DND-41 (cell line): ENCODE measurements around the gene CYP17A1.

Experiments used
- EZH2 ChIP-seq: IDR thresholded peaks from 3 replicates; pipeline ENCODE4 v1.6.1; 2012; ENCODE audit warnings: borderline replicate concordance, low read depth, mild to moderate bottlenecking, moderate library complexity, low read length, inconsistent platforms; ENCODE audit not compliant: severe bottlenecking
- TF ChIP-seq, protein P1 (sequence below): IDR thresholded peaks from 2 replicates; pipeline ENCODE4 v1.5.1; 2012; ENCODE audit warnings: borderline replicate concordance, low read length, moderate library complexity, mild to moderate bottlenecking; ENCODE audit not compliant: poor library complexity, severe bottlenecking; ENCODE audit errors: extremely low read depth

DNA sequence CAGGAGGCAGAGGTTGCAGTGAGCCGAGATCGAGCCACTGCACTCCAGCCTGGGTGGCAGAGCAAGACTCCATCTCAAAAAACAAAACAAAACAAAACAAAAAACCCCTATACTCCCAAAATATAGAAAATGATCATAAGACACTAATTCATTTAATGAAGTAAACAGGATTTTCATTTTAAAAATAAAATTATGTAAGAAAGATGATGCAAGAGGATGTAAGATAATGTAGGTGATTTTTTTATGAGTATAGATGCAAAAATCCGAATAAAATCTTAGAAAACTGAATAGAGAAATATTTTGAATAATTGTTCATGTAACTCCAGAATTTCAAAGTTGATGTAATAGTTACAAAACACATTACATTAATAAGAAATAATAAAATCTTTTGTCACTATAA lies 28.4 kb upstream of the CYP17A1 start:
- TF ChIP-seq, protein P1, sequence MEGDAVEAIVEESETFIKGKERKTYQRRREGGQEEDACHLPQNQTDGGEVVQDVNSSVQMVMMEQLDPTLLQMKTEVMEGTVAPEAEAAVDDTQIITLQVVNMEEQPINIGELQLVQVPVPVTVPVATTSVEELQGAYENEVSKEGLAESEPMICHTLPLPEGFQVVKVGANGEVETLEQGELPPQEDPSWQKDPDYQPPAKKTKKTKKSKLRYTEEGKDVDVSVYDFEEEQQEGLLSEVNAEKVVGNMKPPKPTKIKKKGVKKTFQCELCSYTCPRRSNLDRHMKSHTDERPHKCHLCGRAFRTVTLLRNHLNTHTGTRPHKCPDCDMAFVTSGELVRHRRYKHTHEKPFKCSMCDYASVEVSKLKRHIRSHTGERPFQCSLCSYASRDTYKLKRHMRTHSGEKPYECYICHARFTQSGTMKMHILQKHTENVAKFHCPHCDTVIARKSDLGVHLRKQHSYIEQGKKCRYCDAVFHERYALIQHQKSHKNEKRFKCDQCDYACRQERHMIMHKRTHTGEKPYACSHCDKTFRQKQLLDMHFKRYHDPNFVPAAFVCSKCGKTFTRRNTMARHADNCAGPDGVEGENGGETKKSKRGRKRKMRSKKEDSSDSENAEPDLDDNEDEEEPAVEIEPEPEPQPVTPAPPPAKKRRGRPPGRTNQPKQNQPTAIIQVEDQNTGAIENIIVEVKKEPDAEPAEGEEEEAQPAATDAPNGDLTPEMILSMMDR = no peak
- TF ChIP-seq EZH2 = no peak
